ENCODE results near the gene DSCAM.

The DSCAM gene

GRCh38 chr21:40577285-40578043 lies 269.5 kb downstream of the DSCAM start:
- no peaks in the 10 kb centered on the region for H3K36me3 ChIP-seq (replicated peaks)
- no peak overlapping the region for H3K4me3 ChIP-seq (ENCODE audit: low read depth, low read length)
- no peak overlapping the region for H3K27ac ChIP-seq
- in situ Hi-C loops (cut with HindIII; ENCODE audit: low pct_ligation_motif_present, low sequenced_read_pairs), result no loop called here
- no peaks in the 10 kb centered on the region for H3K27me3 ChIP-seq (replicated peaks)
- no peak for DNase-seq
- no peak for TF ChIP-seq CTCF (IDR thresholded peaks at IDR 0.05; ENCODE audit: low read depth, low read length, missing control alignments)

- Histone ChIP-seq H3K27ac (no peak overlapping the region), H3K27me3 (replicated peaks) (no peaks in the 10 kb centered on the region), H3K4me3 (ENCODE audit: low read depth, low read length) (no peak overlapping the region), H3K36me3 (replicated peaks) (no peaks in the 10 kb centered on the region)
- no peak for TF ChIP-seq CTCF (IDR thresholded peaks at IDR 0.05; ENCODE audit: low read depth, low read length, missing control alignments)
- in situ Hi-C loops (cut with HindIII; ENCODE audit: low pct_ligation_motif_present, low sequenced_read_pairs), result no loop called here
- no peak for DNase-seq
Observed at GRCh38 chr21:40575976-40576375, 271.0 kb downstream of the DSCAM start.

- Histone ChIP-seq H3K27ac (no peak overlapping the region), H3K4me3 (ENCODE audit: low read depth, low read length) (no peak overlapping the region), H3K27me3 (replicated peaks) (no peaks in the 10 kb centered on the region), H3K36me3 (replicated peaks) (no peaks in the 10 kb centered on the region)
- in situ Hi-C loops (cut with HindIII; ENCODE audit: low pct_ligation_motif_present, low sequenced_read_pairs), result no loop called here
- no peak for TF ChIP-seq CTCF (IDR thresholded peaks at IDR 0.05; ENCODE audit: low read depth, low read length, missing control alignments)
- DNase-seq, result no peak
Observed at GRCh38 chr21:40569357-40569756, 277.6 kb downstream of the DSCAM start.

GRCh38 chr21:40568807-40569206 lies 278.2 kb downstream of the DSCAM start:
- TF ChIP-seq CTCF (IDR thresholded peaks at IDR 0.05; ENCODE audit: low read depth, low read length, missing control alignments), result no peak
- no peaks in the 10 kb centered on the region for H3K27me3 ChIP-seq (replicated peaks)
- in situ Hi-C loops (cut with HindIII; ENCODE audit: low pct_ligation_motif_present, low sequenced_read_pairs), result no loop called here
- H3K36me3 ChIP-seq (replicated peaks), result no peaks in the 10 kb centered on the region
- no peak for DNase-seq
- no peak overlapping the region for H3K27ac ChIP-seq
- no peak overlapping the region for H3K4me3 ChIP-seq (ENCODE audit: low read depth, low read length)

- Histone ChIP-seq H3K27me3 (replicated peaks) (no peaks in the 10 kb centered on the region), H3K27ac (no peak overlapping the region), H3K36me3 (replicated peaks) (no peaks in the 10 kb centered on the region), H3K4me3 (ENCODE audit: low read depth, low read length) (no peak overlapping the region)
- TF ChIP-seq CTCF (IDR thresholded peaks at IDR 0.05; ENCODE audit: low read depth, low read length, missing control alignments), result no peak
- in situ Hi-C loops (cut with HindIII; ENCODE audit: low pct_ligation_motif_present, low sequenced_read_pairs), result no loop called here
- DNase-seq, result no peak
Observed at GRCh38 chr21:40567501-40567900, 279.5 kb downstream of the DSCAM start.

- H3K27me3 ChIP-seq (replicated peaks), result no peaks in the 10 kb centered on the region
- no peak overlapping the region for H3K27ac ChIP-seq
- no peak for DNase-seq
- no peaks in the 10 kb centered on the region for H3K36me3 ChIP-seq (replicated peaks)
- in situ Hi-C loops (cut with HindIII; ENCODE audit: low pct_ligation_motif_present, low sequenced_read_pairs), result no loop called here
- H3K4me3 ChIP-seq (ENCODE audit: low read depth, low read length), result no peak overlapping the region
- TF ChIP-seq CTCF (IDR thresholded peaks at IDR 0.05; ENCODE audit: low read depth, low read length, missing control alignments), result no peak
Observed at GRCh38 chr21:40566486-40566885, 280.5 kb downstream of the DSCAM start.
